SU-DHL-6 (cell line): ENCODE measurements around the gene TEAD3.

Source experiments
- CTCF ChIP-seq: fragments of 200-600 bp; sonication (generic); IDR thresholded peaks from one replicate; pipeline ENCODE4 v1.5.1; 2017; ENCODE audit warnings: antibody characterized with exemption, mild to moderate bottlenecking, low read length, moderate library complexity; ENCODE audit not compliant: insufficient read depth, poor library complexity, severe bottlenecking
- EZH2phosphoT487 ChIP-seq: fragments of 200-600 bp; sonication (generic), shearing (Covaris generic); conservative IDR thresholded peaks from 2 replicates; pipeline ENCODE4 v1.6.1; 2018; ENCODE audit warnings: mild to moderate bottlenecking, antibody characterized with exemption, low read length, moderate library complexity, mixed read lengths

GRCh38 chr6:35474131-35474941 lies 22.5 kb downstream of the TEAD3 start:
- TF ChIP-seq CTCF = no peak
- TF ChIP-seq EZH2phosphoT487 = no peak
